Adrenal gland (tissue), 12 donors: ENCODE results near the gene PHLDA3. TPM values are rescaled to one million over a fixed set of nuclear protein-coding genes. Genes with fewer than 3 reads are reported as not detected.

Experiments used
- DNase-seq, 7 donors: peaks; one replicate each; pipeline ENCODE4 v3.0.0-alpha.2; 2019 to 2020
- H3K27ac ChIP-seq, 5 donors: fragments of 200-600 bp; sonication (generic) in 4 of 5; 1 replicate in 3 of 5; 2 replicates in 2 of 5; pipeline versions ENCODE4 v1.5.1 to v1.8.0; 2016 to 2020; ENCODE audit warnings: mild to moderate bottlenecking in 1 of 5
- H3K27me3 ChIP-seq: fragments of 200-600 bp; 2 replicates; pipeline ENCODE4 v1.8.0; 2021
- H3K36me3 ChIP-seq, 2 donors: fragments of 200-600 bp; replicated peaks in 1 of 2; 1 replicate in 1 of 2; 2 replicates in 1 of 2; pipeline versions ENCODE4 v1.5.1 to v1.8.0; 2018 to 2022
- H3K4me1 ChIP-seq, 2 donors: fragments of 200-600 bp; replicated peaks in 1 of 2; 1 replicate in 1 of 2; 2 replicates in 1 of 2; pipeline versions ENCODE4 v1.5.1 to v1.8.0; 2018 to 2021
- H3K4me3 ChIP-seq, 4 donors: fragments of 200-600 bp; sonication (generic) in 3 of 4; one replicate each; pipeline ENCODE4 v1.5.1; 2016 to 2018
- H3K9me3 ChIP-seq, 3 donors: fragments of 200-600 bp; sonication (generic) in 1 of 3; replicated peaks in 1 of 3; 1 replicate in 2 of 3; 2 replicates in 1 of 3; pipeline versions ENCODE4 v1.5.1 to v1.8.0; 2016 to 2021
- CTCF ChIP-seq, 6 experiments: fragments of 450-650 bp in 4 of 6; fragments of 200-600 bp in 2 of 6; sonication (generic) in 1 of 6; IDR thresholded peaks; 1 replicate in 5 of 6; 2 replicates in 1 of 6; pipeline versions ENCODE4 v1.5.1 to v1.8.0; 2016 to 2021; ENCODE audit warnings: antibody characterized with exemption in 6 of 6, mild to moderate bottlenecking in 2 of 6, moderate library complexity in 1 of 6
- POLR2A ChIP-seq, 2 donors: fragments of 450-650 bp; IDR thresholded peaks; one replicate each; pipeline ENCODE4 v1.6.1; 2017; ENCODE audit warnings: antibody characterized with exemption in 2 of 2, mild to moderate bottlenecking in 2 of 2, moderate library complexity in 1 of 2
- WGBS, 4 donors: extraction: QIAGEN DNeasy Blood & Tissue Kit in 2 of 4; methylation state at CpG; one replicate each; pipeline versions ENCODE4 v1.1.5 to v1.1.7; 2013 to 2017; 5-methylcytosine and 5-hydroxymethylcytosine counted together
- intact Hi-C, 2 donors: fragments of 100-400 bp; cut with DNase I; formaldehyde crosslinking; loops; one replicate each; pipeline versions ENCODE4 v1.14.1 to v1.15.0; 2022 to 2023
- polyA plus RNA-seq, 3 donors: library from polyadenylated mRNA; stranded (reverse); fragments of 200-250 nt in 2 of 3; fragments of 350-450 nt in 1 of 3; fragmentation: Illumina TruSeq in 1 of 3; extraction: RNeasy Lipid Tissue Mini Kit (QIAGEN cat#74804) in 1 of 3; gene quantifications; one replicate each; pipeline ENCODE4 v1.2.3, GENCODE V29; 2013 to 2014
- total RNA-seq, 9 donors: library from RNA; depleted of rRNA in 4 of 9; stranded (reverse); fragments of >200 nt in 4 of 9; fragments of 120-200 nt in 1 of 9; fragmentation: NEBNext Ultra II Directional in 1 of 9; extraction: Animal tissue kit (Norgen Biotek cat#: 25700) in 1 of 9; gene quantifications; one replicate each; pipeline versions ENCODE4 v1.1.0 to v1.2.4, GENCODE V29; 2013 to 2023
- donor health status: healthy with polysubstance abuse.
- donor health status: Bipolar disorder and iron deficiency.
- donor health status: DM: yes; HTN: yes; CAD: no.
- donor health status: DM: no; HTN: no; CAD: no.
- donor health status: DM: no; HTN: no; CAD: no.
- donor health status: DM: yes; HTN: yes; CAD: no.

Gene PHLDA3
- total and polyA plus RNA-seq, 12 donors: 2.1 to 64.7 (median 29.1) TPM

- TF ChIP-seq POLR2A (IDR thresholded peaks at IDR 0.05) (peak in 1 of 2 donors; percentile 8), CTCF (IDR thresholded peaks at IDR 0.05) (no peak)
- intact Hi-C loops: no loop called here
- no peaks in the 10 kb centered on the region for H3K27me3 ChIP-seq
- no peaks in the 10 kb centered on the region for H3K36me3 ChIP-seq
- no peaks in the 10 kb centered on the region for H3K9me3 ChIP-seq
- peak overlapping the region in 1 of 4 donors; percentile 37 for H3K4me3 ChIP-seq
- DNase-seq: peak in 3 of 7 donors; percentile 21 to 79 (median 30)
- 45 to 57% (median 53%) methylated on average over 13 of the region's 13 CpGs for WGBS, 4 donors
- H3K27ac ChIP-seq: peak overlapping the region in 4 of 5 donors; percentile 2 to 92 (median 65)
- peaks cover 0 to 35% of the 10 kb centered on the region in 2 donors for H3K4me1 ChIP-seq
Observed at GRCh38 chr1:201503397-201504176, 34.6 kb upstream of the PHLDA3 start.

GRCh38 chr1:201502511-201502857, 33.5 kb upstream of the PHLDA3 start:
- peak overlapping the region in 2 of 5 donors; percentile 41 to 87 for H3K27ac ChIP-seq
- H3K4me3 ChIP-seq: no peak overlapping the region
- no peak for DNase-seq
- peaks cover 0 to 30% of the 10 kb centered on the region in 2 donors for H3K4me1 ChIP-seq
- intact Hi-C loops: no loop called here
- no peaks in the 10 kb centered on the region for H3K9me3 ChIP-seq
- TF ChIP-seq CTCF (IDR thresholded peaks at IDR 0.05) (no peak), POLR2A (IDR thresholded peaks at IDR 0.05) (no peak)
- 74 to 88% (median 82%) methylated on average over 3 of the region's 3 CpGs for WGBS, 4 donors
- H3K36me3 ChIP-seq: no peaks in the 10 kb centered on the region
- H3K27me3 ChIP-seq: no peaks in the 10 kb centered on the region

GRCh38 chr1:201501812-201502510, 33.0 kb upstream of the PHLDA3 start:
- H3K4me1 ChIP-seq: peaks cover 0 to 25% of the 10 kb centered on the region in 2 donors

GRCh38 chr1:201501144-201501543, 32.2 kb upstream of the PHLDA3 start:
- no peaks in the 10 kb centered on the region for H3K9me3 ChIP-seq
- TF ChIP-seq CTCF (IDR thresholded peaks at IDR 0.05): no peak
- no peak for TF ChIP-seq POLR2A (IDR thresholded peaks at IDR 0.05)
- peak overlapping the region in 2 of 5 donors; percentile 82 to 87 for H3K27ac ChIP-seq
- H3K27me3 ChIP-seq: no peaks in the 10 kb centered on the region
- no peaks in the 10 kb centered on the region for H3K36me3 ChIP-seq
- peaks cover 0 to 23% of the 10 kb centered on the region in 2 donors for H3K4me1 ChIP-seq
- no peak overlapping the region for H3K4me3 ChIP-seq
- intact Hi-C loops: no loop called here
- DNase-seq: no peak
- 84 to 90% (median 86%) methylated on average over 6 to 8 of the region's 8 CpGs for WGBS, 4 donors

More at GRCh38 chr1:201501812-201502510, 33.0 kb upstream of the PHLDA3 start:
- H3K9me3 ChIP-seq: no peaks in the 10 kb centered on the region
- peak overlapping the region in 2 of 5 donors; percentile 82 to 87 for H3K27ac ChIP-seq
- no peaks in the 10 kb centered on the region for H3K27me3 ChIP-seq
- H3K4me3 ChIP-seq: no peak overlapping the region
- 73 to 88% (median 81%) methylated on average over 10 of the region's 10 CpGs for WGBS, 4 donors
- intact Hi-C loops: no loop called here
- TF ChIP-seq POLR2A (IDR thresholded peaks at IDR 0.05): no peak
- no peak for DNase-seq
- no peaks in the 10 kb centered on the region for H3K36me3 ChIP-seq
